C4-2B (cell line): ENCODE results near the gene RARG.

Source experiments
- ZFX ChIP-seq: fragments of 450-650 bp; IDR thresholded peaks from 2 replicates; pipeline ENCODE4 v1.6.1; 2017
- TF ChIP-seq, protein P1 (sequence below): fragments of 450-650 bp; conservative IDR thresholded peaks from 2 replicates; pipeline ENCODE4 v1.5.1; 2017; ENCODE audit warnings: mild to moderate bottlenecking

DNA sequence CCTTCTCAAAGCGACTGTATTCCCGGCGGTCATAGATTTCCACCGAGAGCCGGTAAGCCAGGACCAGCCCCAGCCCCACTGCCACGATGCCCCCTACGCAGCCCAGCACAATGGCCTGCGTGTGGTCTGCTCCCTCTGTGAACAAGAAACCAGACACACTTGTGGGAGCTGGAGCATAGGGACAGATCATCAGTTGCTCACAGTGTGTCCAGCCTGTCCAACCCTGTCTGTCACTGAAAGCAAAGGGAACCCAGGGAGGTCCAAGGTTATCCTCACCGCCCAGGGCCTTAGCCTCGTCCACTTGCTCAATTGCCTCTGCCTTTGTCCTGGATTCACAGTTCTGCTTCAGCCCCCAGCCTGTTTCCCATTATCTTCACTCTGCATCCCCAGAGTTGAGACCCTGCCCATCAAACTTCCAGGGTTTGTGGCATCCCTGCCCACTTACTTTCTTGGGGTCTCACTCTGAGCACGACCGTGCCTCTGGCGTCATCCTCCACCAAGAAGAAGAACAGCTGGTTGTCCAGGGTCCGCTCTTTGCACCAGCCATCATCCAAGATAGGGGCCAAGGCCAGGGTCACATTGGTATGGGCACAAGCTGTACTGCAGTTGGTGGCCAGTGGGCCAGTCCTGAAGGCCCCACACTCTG, 40.0 kb downstream of the RARG start:
- TF ChIP-seq, protein P1, sequence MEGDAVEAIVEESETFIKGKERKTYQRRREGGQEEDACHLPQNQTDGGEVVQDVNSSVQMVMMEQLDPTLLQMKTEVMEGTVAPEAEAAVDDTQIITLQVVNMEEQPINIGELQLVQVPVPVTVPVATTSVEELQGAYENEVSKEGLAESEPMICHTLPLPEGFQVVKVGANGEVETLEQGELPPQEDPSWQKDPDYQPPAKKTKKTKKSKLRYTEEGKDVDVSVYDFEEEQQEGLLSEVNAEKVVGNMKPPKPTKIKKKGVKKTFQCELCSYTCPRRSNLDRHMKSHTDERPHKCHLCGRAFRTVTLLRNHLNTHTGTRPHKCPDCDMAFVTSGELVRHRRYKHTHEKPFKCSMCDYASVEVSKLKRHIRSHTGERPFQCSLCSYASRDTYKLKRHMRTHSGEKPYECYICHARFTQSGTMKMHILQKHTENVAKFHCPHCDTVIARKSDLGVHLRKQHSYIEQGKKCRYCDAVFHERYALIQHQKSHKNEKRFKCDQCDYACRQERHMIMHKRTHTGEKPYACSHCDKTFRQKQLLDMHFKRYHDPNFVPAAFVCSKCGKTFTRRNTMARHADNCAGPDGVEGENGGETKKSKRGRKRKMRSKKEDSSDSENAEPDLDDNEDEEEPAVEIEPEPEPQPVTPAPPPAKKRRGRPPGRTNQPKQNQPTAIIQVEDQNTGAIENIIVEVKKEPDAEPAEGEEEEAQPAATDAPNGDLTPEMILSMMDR, result no peak
- no peak for TF ChIP-seq ZFX
